Measurements from ENCODE around the gene CHKB. TPM values are rescaled to one million over a fixed set of nuclear protein-coding genes. Genes with fewer than 3 reads are reported as not detected.

CHKB gene
- total RNA-seq, 1 donor from 2014 or later: 81.1 TPM

- H3K4me3 ChIP-seq (ENCODE audit: low read depth, low read length): no peak overlapping the region
- H3K27me3 ChIP-seq (ENCODE audit: control insufficient read depth, insufficient read depth, low read length): peaks cover 39% of the 10 kb centered on the region
- no peaks in the 10 kb centered on the region for H3K36me3 ChIP-seq (ENCODE audit: control insufficient read depth, insufficient read depth, low read length)
- TF ChIP-seq CTCF (IDR thresholded peaks at IDR 0.05; ENCODE audit: insufficient read depth, low read length, poor library complexity, severe bottlenecking): no peak
- no peak for DNase-seq (ENCODE audit: low read depth)
Measured at GRCh38 chr22:50613291-50613981, 30.8 kb upstream of the CHKB start.

GRCh38 chr22:50612528-50613221 is 30.0 kb upstream of the CHKB start:
- H3K36me3 ChIP-seq (ENCODE audit: control insufficient read depth, insufficient read depth, low read length): no peaks in the 10 kb centered on the region
- no peak for DNase-seq (ENCODE audit: low read depth)
- no peak overlapping the region for H3K4me3 ChIP-seq (ENCODE audit: low read depth, low read length)
- H3K27me3 ChIP-seq (ENCODE audit: control insufficient read depth, insufficient read depth, low read length): peaks cover 45% of the 10 kb centered on the region
- no peak for TF ChIP-seq CTCF (IDR thresholded peaks at IDR 0.05; ENCODE audit: insufficient read depth, low read length, poor library complexity, severe bottlenecking)

- Histone ChIP-seq H3K27me3 (ENCODE audit: control insufficient read depth, insufficient read depth, low read length) (peaks cover 50% of the 10 kb centered on the region), H3K4me3 (ENCODE audit: low read depth, low read length) (no peak overlapping the region), H3K36me3 (ENCODE audit: control insufficient read depth, insufficient read depth, low read length) (no peaks in the 10 kb centered on the region)
- TF ChIP-seq CTCF (IDR thresholded peaks at IDR 0.05; ENCODE audit: insufficient read depth, low read length, poor library complexity, severe bottlenecking): no peak
- DNase-seq (ENCODE audit: low read depth): no peak
Measured at GRCh38 chr22:50612168-50612527, 29.5 kb upstream of the CHKB start.

- no peak overlapping the region for H3K4me3 ChIP-seq (ENCODE audit: low read depth, low read length)
- DNase-seq (ENCODE audit: low read depth): no peak
- peaks cover 56% of the 10 kb centered on the region for H3K27me3 ChIP-seq (ENCODE audit: control insufficient read depth, insufficient read depth, low read length)
- no peaks in the 10 kb centered on the region for H3K36me3 ChIP-seq (ENCODE audit: control insufficient read depth, insufficient read depth, low read length)
- TF ChIP-seq CTCF (IDR thresholded peaks at IDR 0.05; ENCODE audit: insufficient read depth, low read length, poor library complexity, severe bottlenecking): no peak
Measured at GRCh38 chr22:50611341-50612060, 28.9 kb upstream of the CHKB start.

- no peak for TF ChIP-seq CTCF (IDR thresholded peaks at IDR 0.05; ENCODE audit: insufficient read depth, low read length, poor library complexity, severe bottlenecking)
- H3K36me3 ChIP-seq (ENCODE audit: control insufficient read depth, insufficient read depth, low read length): no peaks in the 10 kb centered on the region
- H3K27me3 ChIP-seq (ENCODE audit: control insufficient read depth, insufficient read depth, low read length): peaks cover 65% of the 10 kb centered on the region
- H3K4me3 ChIP-seq (ENCODE audit: low read depth, low read length): no peak overlapping the region
- no peak for DNase-seq (ENCODE audit: low read depth)
Measured at GRCh38 chr22:50610581-50610980, 27.9 kb upstream of the CHKB start.
